GM23248 (cell line): ENCODE measurements around the gene KRTAP4-16. TPM values are rescaled to one million over a fixed set of nuclear protein-coding genes. Genes with fewer than 3 reads are reported as not detected.
"Not testable (repeated sequence)": the region's sequence is repeated elsewhere in the genome, so short reads cannot be mapped to it uniquely, and the experiment has no call there.

ENCODE experiments used
- DNase-seq: peaks from one replicate; pipeline ENCODE4 v3.0.0-alpha.2; 2015
- H2AFZ ChIP-seq: fragments of 200-600 bp; sonication (generic); 2 replicates; pipeline ENCODE4 v1.6.1; 2016; ENCODE audit warnings: antibody characterized with exemption
- H3F3A ChIP-seq: fragments of 200-600 bp; sonication (generic); 2 replicates; pipeline ENCODE4 v1.6.1; 2016; ENCODE audit warnings: mild to moderate bottlenecking, antibody characterized with exemption, mixed run types; ENCODE audit not compliant: insufficient read depth
- H3K27ac ChIP-seq: fragments of 200-600 bp; sonication (generic); 2 replicates; pipeline ENCODE4 v1.5.1; 2016; ENCODE audit warnings: mild to moderate bottlenecking
- H3K27me3 ChIP-seq: fragments of 200-600 bp; sonication (generic); replicated peaks from 2 replicates; pipeline ENCODE4 v1.6.1; 2016; ENCODE audit warnings: mild to moderate bottlenecking; ENCODE audit not compliant: insufficient read depth
- H3K36me3 ChIP-seq: fragments of 200-600 bp; sonication (generic); 2 replicates; pipeline ENCODE4 v1.6.1; 2016; ENCODE audit warnings: low read depth, mild to moderate bottlenecking
- H3K4me1 ChIP-seq: fragments of 200-600 bp; sonication (generic); 2 replicates; pipeline ENCODE4 v1.6.1; 2016; ENCODE audit warnings: mild to moderate bottlenecking; ENCODE audit not compliant: insufficient read depth
- H3K4me2 ChIP-seq: fragments of 200-600 bp; sonication (generic); one replicate; pipeline ENCODE4 v1.6.1; 2016; ENCODE audit warnings: mild to moderate bottlenecking; ENCODE audit not compliant: unreplicated experiment
- H3K4me3 ChIP-seq: fragments of 200-600 bp; sonication (generic); 2 replicates; pipeline ENCODE4 v1.5.1; 2016; ENCODE audit warnings: mild to moderate bottlenecking
- H3K79me2 ChIP-seq: fragments of 200-600 bp; sonication (generic); 2 replicates; pipeline ENCODE4 v1.6.1; 2016; ENCODE audit warnings: mild to moderate bottlenecking; ENCODE audit not compliant: insufficient read depth
- H3K9ac ChIP-seq: fragments of 200-600 bp; sonication (generic); 2 replicates; pipeline ENCODE4 v1.6.1; 2016; ENCODE audit warnings: mild to moderate bottlenecking
- H3K9me2 ChIP-seq: fragments of 200-600 bp; sonication (generic); 2 replicates; pipeline ENCODE4 v1.6.1; 2016; ENCODE audit warnings: mixed run types, mild to moderate bottlenecking, moderate library complexity; ENCODE audit not compliant: insufficient read depth
- H3K9me3 ChIP-seq: fragments of 200-600 bp; sonication (generic); one replicate; pipeline ENCODE4 v1.6.1; 2017; ENCODE audit warnings: low read depth
- H4K20me1 ChIP-seq: fragments of 200-600 bp; sonication (generic); 2 replicates; pipeline ENCODE4 v1.6.0; 2016; ENCODE audit not compliant: insufficient read depth
- EZH2 ChIP-seq: fragments of 200-600 bp; sonication (generic); IDR thresholded peaks from 2 replicates; pipeline ENCODE4 v1.6.1; 2018; ENCODE audit warnings: antibody characterized with exemption, mild to moderate bottlenecking; ENCODE audit not compliant: insufficient read depth, poor library complexity, severe bottlenecking
- EZH2phosphoT487 ChIP-seq: fragments of 200-600 bp; sonication (generic); IDR thresholded peaks from 2 replicates; pipeline ENCODE4 v1.6.1; 2018; ENCODE audit warnings: antibody characterized with exemption, moderate library complexity, mild to moderate bottlenecking, low read depth; ENCODE audit not compliant: insufficient read depth
- WGBS, 2 experiments: methylation state at CpG; one replicate each; pipeline ENCODE4 v1.1.6; 2015 to 2017; ENCODE audit warnings: low lambda C conversion rate in 2 of 2, low coverage in 1 of 2; ENCODE audit errors: missing lambda C conversion rate in 2 of 2; 5-methylcytosine and 5-hydroxymethylcytosine counted together
- in situ Hi-C: fragments of 300-500 bp; cut with MboI; formaldehyde crosslinking; loops from 2 replicates; pipeline ENCODE4 v1.15.0; 2020
- polyA plus RNA-seq: library from polyadenylated mRNA; unstranded; fragments of >200 nt; fragmentation: Nextera tagmentation; extraction: Ambion mirVana; gene quantifications from 2 replicates; pipeline ENCODE4 v1.2.1, GENCODE V29; 2016
- total RNA-seq: library from RNA; depleted of rRNA; stranded (reverse); fragments of >200 nt; shearing (Covaris generic); gene quantifications from 2 replicates; pipeline ENCODE4 v1.2.3, GENCODE V29; 2014

Gene KRTAP4-16
- total and polyA plus RNA-seq, 2 experiments from 2014 or later: not detected

DNA sequence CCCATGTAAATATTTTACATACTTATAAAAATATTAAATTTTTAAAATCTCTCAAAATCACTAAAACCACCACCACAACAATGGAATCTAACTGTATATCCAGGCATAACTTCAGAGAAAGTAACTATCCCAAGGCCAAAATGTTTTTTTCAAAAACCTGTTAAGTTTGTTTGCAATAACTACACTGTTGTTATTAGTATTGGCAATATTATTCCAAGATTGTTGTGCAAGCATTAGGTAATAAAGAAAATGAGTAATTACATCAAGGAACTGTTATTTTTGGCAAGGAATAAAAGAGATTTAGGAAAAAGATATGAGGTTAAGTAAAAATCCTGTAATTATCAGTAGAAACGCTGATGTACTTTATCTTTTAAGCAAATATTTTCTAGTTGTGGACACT is 25.4 kb upstream of the KRTAP4-16 start:
- Histone ChIP-seq H3K9me2 (no peaks in the 10 kb centered on the region), H2AFZ (no peak overlapping the region), H3K27ac (no peak overlapping the region), H3K4me3 (no peak overlapping the region), H3K36me3 (no peaks in the 10 kb centered on the region), H3K79me2 (no peaks in the 10 kb centered on the region), H3K9ac (no peak overlapping the region), H3K4me2 (no peak overlapping the region), H4K20me1 (no peaks in the 10 kb centered on the region), H3K9me3 (no peaks in the 10 kb centered on the region), H3F3A (peaks cover 22% of the 10 kb centered on the region), H3K4me1 (peaks cover 23% of the 10 kb centered on the region), H3K27me3 (no peaks in the 10 kb centered on the region)
- TF ChIP-seq EZH2 (no peak), EZH2phosphoT487 (no peak)
- in situ Hi-C loops: no loop called here
- no peak for DNase-seq
- 94 to 96% methylated on average over 1 of the region's 1 CpG for WGBS, 2 experiments

DNA sequence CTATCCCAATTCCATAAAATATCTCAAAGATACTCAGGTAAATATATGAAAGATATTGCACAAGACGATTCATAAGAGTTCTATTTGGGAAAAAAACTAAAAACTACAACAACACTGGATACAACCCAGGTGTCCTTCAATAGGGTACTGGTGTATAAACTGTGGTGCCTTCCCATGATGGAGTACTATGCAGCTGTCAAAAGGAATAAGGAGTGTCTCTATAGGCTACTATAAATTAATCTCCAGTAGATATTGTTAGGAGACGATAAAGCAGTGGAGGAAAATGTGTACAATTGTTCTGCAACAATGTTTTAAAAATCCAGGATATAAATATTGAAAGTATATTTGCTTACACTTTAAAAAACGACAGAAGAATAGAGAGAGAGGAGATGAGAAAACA is 24.4 kb upstream of the KRTAP4-16 start:
- Histone ChIP-seq H3K4me3 (no peak overlapping the region), H3K4me2 (no peak overlapping the region), H2AFZ (no peak overlapping the region), H3K9ac (no peak overlapping the region), H3K4me1 (peaks cover 13% of the 10 kb centered on the region), H3K79me2 (no peaks in the 10 kb centered on the region), H3F3A (peaks cover 12% of the 10 kb centered on the region), H3K9me2 (no peaks in the 10 kb centered on the region), H3K9me3 (no peaks in the 10 kb centered on the region), H3K27me3 (no peaks in the 10 kb centered on the region), H4K20me1 (no peaks in the 10 kb centered on the region), H3K36me3 (no peaks in the 10 kb centered on the region), H3K27ac (no peak overlapping the region)
- WGBS, 2 experiments: 90 to 96% methylated on average over 3 of the region's 3 CpGs
- no peak for TF ChIP-seq EZH2phosphoT487
- TF ChIP-seq EZH2: no peak
- in situ Hi-C loops: no loop called here
- no peak for DNase-seq

DNA sequence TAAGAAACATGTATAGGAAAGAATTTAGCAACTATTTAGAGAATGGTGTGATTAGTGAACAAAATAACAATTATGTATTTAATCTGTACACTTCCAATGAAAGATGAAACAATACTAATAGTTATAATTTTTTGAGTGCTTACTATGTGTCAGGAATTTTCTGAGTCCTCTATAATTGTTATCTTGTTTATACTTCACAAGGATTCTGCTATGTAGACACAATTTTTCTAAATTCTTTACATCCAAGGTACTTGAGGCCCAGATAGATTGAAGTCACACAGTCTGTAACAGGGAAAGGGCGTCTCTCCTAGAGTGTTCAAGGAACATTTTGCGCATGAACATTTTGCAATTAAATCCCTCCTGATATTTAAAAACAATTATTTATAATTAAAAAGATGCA is 23.1 kb upstream of the KRTAP4-16 start:
- Histone ChIP-seq H2AFZ (no peak overlapping the region), H3K4me1 (peaks cover 13% of the 10 kb centered on the region), H4K20me1 (no peaks in the 10 kb centered on the region), H3K79me2 (no peaks in the 10 kb centered on the region), H3K36me3 (no peaks in the 10 kb centered on the region), H3K27ac (no peak overlapping the region), H3K9ac (no peak overlapping the region), H3F3A (peaks cover 7% of the 10 kb centered on the region), H3K4me3 (no peak overlapping the region), H3K4me2 (no peak overlapping the region), H3K9me3 (no peaks in the 10 kb centered on the region), H3K27me3 (no peaks in the 10 kb centered on the region), H3K9me2 (no peaks in the 10 kb centered on the region)
- in situ Hi-C loops: no loop called here
- TF ChIP-seq EZH2: no peak
- no peak for TF ChIP-seq EZH2phosphoT487
- 97 to 100% methylated on average over 2 of the region's 2 CpGs for WGBS, 2 experiments
- DNase-seq: no peak

DNA sequence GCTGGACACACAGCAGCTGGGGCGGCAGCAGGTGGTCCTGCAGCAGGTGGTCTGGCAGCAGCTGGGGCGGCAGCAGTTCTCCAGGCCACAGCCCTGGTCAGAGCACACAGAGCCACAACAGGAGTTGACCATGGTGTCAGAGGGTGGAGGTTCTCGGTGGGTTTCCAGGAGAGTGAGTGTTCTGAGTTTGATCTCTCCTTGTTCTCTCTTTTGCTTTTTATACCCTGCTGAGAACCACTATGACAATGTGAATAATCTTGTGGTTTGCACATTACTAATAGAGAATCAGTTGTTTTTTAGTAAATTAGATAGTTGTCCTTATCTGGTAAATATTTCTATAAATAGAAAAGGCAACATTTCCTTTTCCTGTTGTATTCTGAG is 22.0 kb upstream of the KRTAP4-16 start, which contains the start of gene KRTAP4-12:
Gene KRTAP4-12 (minus strand): TSS at position 192 of the 381 bp plus-strand sequence. CDS start 60 bp downstream, at position 132.
- H3K36me3 ChIP-seq, H3K9me3 ChIP-seq, H3K27ac ChIP-seq, H3F3A ChIP-seq, H2AFZ ChIP-seq, H3K79me2 ChIP-seq, H3K4me3 ChIP-seq, H3K4me2 ChIP-seq, H3K27me3 ChIP-seq, H3K9ac ChIP-seq, in situ Hi-C loops, DNase-seq, H4K20me1 ChIP-seq, H3K9me2 ChIP-seq: not testable (repeated sequence)
- peaks cover 13% of the 10 kb centered on the region for H3K4me1 ChIP-seq
- 57 to 63% methylated on average over 2 to 3 of the region's 3 CpGs for WGBS, 2 experiments

DNA sequence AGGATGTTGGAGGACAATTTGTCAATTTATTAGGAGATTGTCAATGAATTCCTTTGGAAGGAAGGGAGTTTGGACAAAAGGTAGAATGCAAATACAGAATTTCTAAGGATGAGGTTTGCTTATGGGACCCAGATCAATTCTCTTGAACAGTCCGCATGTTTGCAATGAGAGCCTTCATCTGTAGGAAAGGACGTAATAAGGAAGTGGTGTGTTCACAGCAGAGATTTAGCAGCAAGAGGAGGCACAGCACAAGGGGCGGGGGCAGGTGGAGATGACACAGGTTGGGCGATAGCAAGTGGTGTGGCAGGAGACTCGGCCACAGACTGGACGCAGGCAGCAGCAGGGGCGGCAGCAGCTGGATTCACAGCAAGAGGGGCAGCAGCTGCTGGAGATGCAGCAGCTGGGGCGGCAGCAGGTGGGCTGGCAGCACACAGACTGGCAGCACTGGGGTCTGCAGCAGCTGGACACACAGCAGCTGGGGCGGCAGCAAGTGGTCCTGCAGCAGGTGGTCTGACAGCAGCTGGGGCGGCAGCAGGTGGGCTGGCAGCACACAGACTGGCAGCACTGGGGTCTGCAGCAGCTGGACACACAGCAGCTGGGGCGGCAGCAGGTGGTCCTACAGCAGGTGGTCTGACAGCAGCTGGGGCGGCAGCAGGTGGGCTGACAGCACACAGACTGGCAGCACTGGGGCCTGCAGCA is 21.4 kb upstream of the KRTAP4-16 start:
- H3K9me3 ChIP-seq, H3K4me3 ChIP-seq, H4K20me1 ChIP-seq, H2AFZ ChIP-seq, H3K36me3 ChIP-seq, H3K9ac ChIP-seq, H3K4me2 ChIP-seq, H3F3A ChIP-seq, H3K79me2 ChIP-seq, in situ Hi-C loops, H3K27me3 ChIP-seq, H3K27ac ChIP-seq, H3K9me2 ChIP-seq, DNase-seq: not testable (repeated sequence)
- H3K4me1 ChIP-seq: peaks cover 13% of the 10 kb centered on the region
- WGBS, 2 experiments: 79 to 82% methylated on average over 8 to 12 of the region's 12 CpGs
